PFSK-1 (cell line): ENCODE measurements around the gene OMG.

ENCODE experiments used
- FOXP2 ChIP-seq: optimal IDR thresholded peaks from 2 replicates; pipeline ENCODE3; 2011; ENCODE audit warnings: borderline replicate concordance, control low read depth, inconsistent platforms; ENCODE audit not compliant: insufficient read depth; ENCODE audit errors: extremely low read length, extremely low read depth
- POLR2AphosphoS5 ChIP-seq: IDR thresholded peaks from 2 replicates; pipeline ENCODE4 v1.6.1; 2012; ENCODE audit warnings: low read depth, mild to moderate bottlenecking, control low read depth, low read length, moderate library complexity
- TF ChIP-seq, protein P1 (sequence below), 2 experiments: IDR thresholded peaks; 2 replicates each; pipeline versions ENCODE4 v1.6.1 to v1.8.0; 2011 to 2012; ENCODE audit warnings: low read depth in 2 of 2, low read length in 2 of 2, control low read depth in 1 of 2, inconsistent platforms in 1 of 2, mild to moderate bottlenecking in 1 of 2, moderate library complexity in 1 of 2; ENCODE audit not compliant: insufficient read depth in 1 of 2

DNA sequence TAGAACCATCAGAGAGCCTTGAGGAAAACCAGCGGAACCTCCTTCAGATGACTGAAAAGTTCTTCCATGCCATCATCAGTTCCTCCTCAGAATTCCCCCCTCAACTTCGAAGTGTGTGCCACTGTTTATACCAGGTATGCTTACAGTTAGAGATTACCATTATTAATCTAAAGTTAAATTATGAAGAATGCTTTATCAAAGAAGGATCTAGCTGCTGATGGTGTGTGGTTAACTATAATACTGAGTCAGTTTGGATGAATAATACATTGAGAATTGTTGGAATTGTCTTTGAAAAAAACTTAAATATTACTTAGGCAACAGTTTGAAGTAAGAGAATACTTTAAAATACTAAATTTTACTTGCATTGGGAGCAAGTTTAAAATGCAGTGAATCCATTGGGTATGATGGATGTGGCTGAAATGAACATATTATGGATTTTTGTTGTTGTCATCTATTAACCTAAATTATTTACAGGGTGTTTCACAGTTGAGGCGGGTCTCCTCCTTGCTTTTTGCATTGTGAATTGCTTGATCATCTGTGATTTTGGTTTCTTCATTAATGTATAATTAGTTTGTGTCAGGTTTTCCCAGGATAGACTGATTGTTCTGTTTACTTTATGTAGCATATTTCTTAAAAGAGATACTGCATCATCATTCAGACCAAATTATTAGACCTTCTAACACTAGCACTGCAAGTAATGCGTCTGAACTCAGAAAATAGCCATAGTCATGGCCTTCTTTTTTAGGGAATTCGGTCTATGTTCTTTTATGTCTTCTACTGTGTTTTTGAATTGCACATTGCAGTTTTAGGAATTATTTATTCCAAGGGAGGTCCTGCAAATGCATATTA, 47.8 kb downstream of the OMG start:
- TF ChIP-seq POLR2AphosphoS5 (no peak), FOXP2 (no peak)
- TF ChIP-seq, protein P1, sequence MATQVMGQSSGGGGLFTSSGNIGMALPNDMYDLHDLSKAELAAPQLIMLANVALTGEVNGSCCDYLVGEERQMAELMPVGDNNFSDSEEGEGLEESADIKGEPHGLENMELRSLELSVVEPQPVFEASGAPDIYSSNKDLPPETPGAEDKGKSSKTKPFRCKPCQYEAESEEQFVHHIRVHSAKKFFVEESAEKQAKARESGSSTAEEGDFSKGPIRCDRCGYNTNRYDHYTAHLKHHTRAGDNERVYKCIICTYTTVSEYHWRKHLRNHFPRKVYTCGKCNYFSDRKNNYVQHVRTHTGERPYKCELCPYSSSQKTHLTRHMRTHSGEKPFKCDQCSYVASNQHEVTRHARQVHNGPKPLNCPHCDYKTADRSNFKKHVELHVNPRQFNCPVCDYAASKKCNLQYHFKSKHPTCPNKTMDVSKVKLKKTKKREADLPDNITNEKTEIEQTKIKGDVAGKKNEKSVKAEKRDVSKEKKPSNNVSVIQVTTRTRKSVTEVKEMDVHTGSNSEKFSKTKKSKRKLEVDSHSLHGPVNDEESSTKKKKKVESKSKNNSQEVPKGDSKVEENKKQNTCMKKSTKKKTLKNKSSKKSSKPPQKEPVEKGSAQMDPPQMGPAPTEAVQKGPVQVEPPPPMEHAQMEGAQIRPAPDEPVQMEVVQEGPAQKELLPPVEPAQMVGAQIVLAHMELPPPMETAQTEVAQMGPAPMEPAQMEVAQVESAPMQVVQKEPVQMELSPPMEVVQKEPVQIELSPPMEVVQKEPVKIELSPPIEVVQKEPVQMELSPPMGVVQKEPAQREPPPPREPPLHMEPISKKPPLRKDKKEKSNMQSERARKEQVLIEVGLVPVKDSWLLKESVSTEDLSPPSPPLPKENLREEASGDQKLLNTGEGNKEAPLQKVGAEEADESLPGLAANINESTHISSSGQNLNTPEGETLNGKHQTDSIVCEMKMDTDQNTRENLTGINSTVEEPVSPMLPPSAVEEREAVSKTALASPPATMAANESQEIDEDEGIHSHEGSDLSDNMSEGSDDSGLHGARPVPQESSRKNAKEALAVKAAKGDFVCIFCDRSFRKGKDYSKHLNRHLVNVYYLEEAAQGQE (IDR thresholded peaks at IDR 0.05; ENCODE audit: insufficient read depth in 1 of 2, low read depth in 2 of 2, low read length in 2 of 2) = no peak
